GM12891 (cell line): ENCODE data around the gene HECTD4.

Experiments
- DNase-seq: peaks from one replicate; pipeline ENCODE4 v3.0.0; 2011; ENCODE audit warnings: low spot score; ENCODE audit not compliant: insufficient read length
- FAIRE-seq: peaks from 2 replicates; lab custom pipeline; 2011; peaks lifted over from hg19 to GRCh38; lab: Jason Lieb, UNC
- PAX5 ChIP-seq: IDR thresholded peaks from 2 replicates; pipeline ENCODE4 v1.6.1; 2011; ENCODE audit warnings: low read length, moderate library complexity, mild to moderate bottlenecking; ENCODE audit not compliant: insufficient read depth, severe bottlenecking
- POLR2A ChIP-seq: IDR thresholded peaks from 2 replicates; pipeline ENCODE4 v1.6.1; 2011; ENCODE audit warnings: low read depth, low read length, control low read depth
- POLR2AphosphoS5 ChIP-seq: IDR thresholded peaks from 2 replicates; pipeline ENCODE4 v1.6.1; 2011; ENCODE audit warnings: low read depth, low read length, control low read depth
- POU2F2 ChIP-seq: IDR thresholded peaks from 2 replicates; pipeline ENCODE4 v1.6.1; 2011; ENCODE audit warnings: low read depth, mild to moderate bottlenecking, control low read depth, low read length, moderate library complexity
- SPI1 ChIP-seq: IDR thresholded peaks from 2 replicates; pipeline ENCODE4 v1.6.1; 2011; ENCODE audit warnings: low read depth, low read length, control low read depth
- TAF1 ChIP-seq: IDR thresholded peaks from 2 replicates; pipeline ENCODE4 v1.6.1; 2011; ENCODE audit warnings: low read depth, low read length, control low read depth

Gene HECTD4

DNA sequence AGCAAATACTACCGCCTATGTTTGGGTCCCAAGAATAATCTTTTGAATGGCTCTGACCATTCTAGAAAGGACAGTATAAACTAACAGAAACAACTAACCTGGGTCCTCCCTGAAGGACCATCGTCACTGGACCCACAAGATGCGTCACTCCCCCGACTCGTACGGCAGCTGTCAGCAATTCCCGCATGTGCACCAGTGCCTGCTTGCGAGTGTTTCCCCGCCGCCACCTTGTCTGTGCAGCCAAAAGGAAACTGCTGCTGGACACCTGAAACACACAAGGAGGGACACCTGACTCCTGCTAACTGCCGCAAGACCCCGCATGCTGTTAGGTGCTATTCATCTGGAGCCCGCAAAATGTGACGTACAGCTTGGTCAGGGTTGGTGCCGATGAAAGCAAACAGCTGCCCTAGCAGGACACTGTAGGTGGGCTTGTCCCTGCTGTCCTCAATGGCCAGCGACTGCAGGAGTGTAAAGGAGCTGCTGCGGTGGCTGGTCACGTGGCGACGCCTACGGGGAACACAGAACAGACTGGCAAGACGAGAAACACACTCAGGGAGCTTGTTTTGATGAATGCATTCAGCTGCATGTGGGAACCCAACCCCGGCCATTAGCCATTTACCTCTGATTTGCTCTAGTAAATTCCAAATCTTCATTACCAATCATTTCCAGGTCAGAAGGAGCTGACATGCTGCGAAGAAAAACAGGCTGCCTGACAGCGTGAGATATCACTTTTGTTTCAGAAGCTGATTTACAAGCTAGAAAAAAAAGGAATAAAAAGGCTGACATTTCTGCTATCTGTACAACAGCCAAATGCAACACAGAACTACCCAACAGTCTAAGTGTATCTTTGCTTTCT lies 138.7 kb downstream of the HECTD4 start:
- FAIRE-seq (no peak), DNase-seq (no peak)
- TF ChIP-seq SPI1, result no peak
- TF ChIP-seq TAF1, result no peak
- TF ChIP-seq POLR2AphosphoS5, result no peak
- no peak for TF ChIP-seq POLR2A
- TF ChIP-seq PAX5, result no peak
- TF ChIP-seq POU2F2, result no peak

DNA sequence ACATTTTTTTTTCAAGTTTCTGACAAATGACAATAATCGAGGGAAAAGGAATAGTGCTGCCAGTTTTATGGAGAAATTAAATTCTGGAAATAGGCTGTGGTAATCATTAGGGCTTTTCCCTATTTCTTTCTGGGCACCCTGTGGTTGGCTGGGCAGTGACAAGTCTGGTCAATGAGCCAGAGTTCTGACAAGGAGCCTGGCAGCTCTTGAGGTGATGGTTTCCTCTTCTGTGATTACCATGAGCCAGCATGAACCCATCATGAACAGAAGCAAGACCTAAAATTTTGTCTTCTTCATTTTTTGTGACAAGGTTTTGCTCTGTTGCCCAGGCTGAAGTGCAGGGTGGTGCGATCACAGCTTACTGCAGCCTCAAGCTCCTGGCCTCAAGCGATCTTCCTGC lies 141.1 kb downstream of the HECTD4 start:
- no peak for DNase-seq
- no peak for FAIRE-seq
- TF ChIP-seq PAX5 (no peak), TAF1 (no peak), SPI1 (no peak), POU2F2 (no peak), POLR2AphosphoS5 (no peak), POLR2A (no peak)

DNA sequence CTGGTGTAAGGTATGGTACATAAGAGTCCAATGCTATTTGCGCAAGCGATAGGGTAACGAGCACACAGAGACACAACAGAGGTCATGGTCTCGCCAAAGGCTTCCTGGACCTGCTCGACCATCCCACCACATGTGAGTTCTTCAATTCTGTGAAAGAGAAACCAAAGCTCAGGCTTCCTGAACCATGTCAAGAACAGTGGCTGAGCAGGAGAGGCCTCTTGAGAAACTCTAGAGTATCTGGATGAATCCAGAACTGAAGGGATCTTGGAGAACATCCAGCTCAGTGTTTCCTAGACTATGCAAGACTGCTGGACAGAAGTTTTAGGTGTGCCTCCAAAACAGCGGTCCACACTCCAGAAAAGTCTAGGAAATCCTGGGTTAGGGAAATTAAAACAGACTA lies 142.3 kb downstream of the HECTD4 start:
- DNase-seq (no peak), FAIRE-seq (no peak)
- TF ChIP-seq PAX5, result no peak
- TF ChIP-seq TAF1, result no peak
- no peak for TF ChIP-seq POLR2A
- no peak for TF ChIP-seq SPI1
- no peak for TF ChIP-seq POLR2AphosphoS5
- TF ChIP-seq POU2F2, result no peak

DNA sequence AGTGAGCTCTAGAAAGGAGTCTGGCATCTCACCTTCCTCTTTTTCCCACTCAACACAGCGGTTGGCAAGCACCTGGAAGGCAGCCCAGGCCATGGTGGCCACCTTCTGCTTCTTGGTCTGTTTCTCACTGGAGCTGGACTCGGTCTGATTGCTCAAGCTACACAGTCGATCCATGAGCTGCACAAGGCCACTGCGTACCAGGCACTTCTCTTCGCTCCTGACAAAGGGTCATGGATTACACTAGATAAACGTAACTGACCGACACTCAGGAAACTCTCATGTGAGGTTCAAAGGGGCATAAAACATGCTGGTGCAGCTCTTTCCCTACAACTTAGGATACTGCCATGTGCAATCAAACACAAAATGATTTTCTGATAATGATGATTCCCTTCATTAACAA lies 143.2 kb downstream of the HECTD4 start:
- no peak for TF ChIP-seq TAF1
- TF ChIP-seq POLR2A, result no peak
- no peak for TF ChIP-seq SPI1
- no peak for TF ChIP-seq PAX5
- no peak for TF ChIP-seq POU2F2
- TF ChIP-seq POLR2AphosphoS5, result no peak
- no peak for DNase-seq
- no peak for FAIRE-seq

DNA sequence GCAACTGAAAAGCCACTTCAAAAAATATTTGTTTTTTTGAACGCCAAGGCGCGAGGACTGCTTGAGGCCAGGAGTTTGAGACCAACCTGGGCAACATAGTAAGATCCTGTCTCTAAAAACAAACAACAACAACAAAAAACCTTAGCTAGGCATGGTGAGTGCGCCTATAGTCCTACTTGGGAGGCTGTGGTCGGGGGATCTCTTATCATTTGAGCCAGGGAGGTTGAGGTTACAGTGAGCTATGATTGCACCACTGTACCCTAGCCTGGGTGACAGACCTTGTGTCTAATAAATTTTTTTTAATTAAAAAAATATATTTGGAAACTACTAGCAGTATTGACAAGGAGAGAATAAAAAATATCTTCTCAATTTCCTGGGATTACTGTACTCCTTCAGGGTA lies 143.8 kb downstream of the HECTD4 start:
- FAIRE-seq, result no peak
- no peak for DNase-seq
- TF ChIP-seq POLR2A (no peak), SPI1 (no peak), PAX5 (no peak), POU2F2 (no peak), POLR2AphosphoS5 (no peak), TAF1 (no peak)

DNA sequence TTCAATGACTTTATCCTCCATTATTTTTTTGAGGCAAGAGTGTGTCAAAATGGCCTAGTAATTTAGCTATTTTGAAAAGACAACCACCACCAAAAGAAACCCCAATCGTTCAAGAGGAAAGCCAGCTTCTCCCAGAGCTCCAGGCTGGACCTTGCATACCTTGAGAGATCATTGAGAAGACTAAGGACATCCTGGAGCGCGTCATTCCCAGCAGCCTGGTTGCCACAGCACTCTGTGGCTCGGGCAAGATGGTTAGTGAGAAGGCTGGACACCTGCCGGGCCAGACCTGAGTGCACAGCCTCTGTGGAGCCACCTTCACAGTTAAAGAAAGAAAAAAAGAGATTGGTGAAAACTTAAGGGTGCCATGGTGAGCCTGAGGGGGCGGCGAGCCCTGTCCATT lies 145.4 kb downstream of the HECTD4 start:
- no peak for DNase-seq
- FAIRE-seq, result no peak
- TF ChIP-seq POU2F2 (no peak), SPI1 (no peak), POLR2AphosphoS5 (no peak), TAF1 (no peak)

DNA sequence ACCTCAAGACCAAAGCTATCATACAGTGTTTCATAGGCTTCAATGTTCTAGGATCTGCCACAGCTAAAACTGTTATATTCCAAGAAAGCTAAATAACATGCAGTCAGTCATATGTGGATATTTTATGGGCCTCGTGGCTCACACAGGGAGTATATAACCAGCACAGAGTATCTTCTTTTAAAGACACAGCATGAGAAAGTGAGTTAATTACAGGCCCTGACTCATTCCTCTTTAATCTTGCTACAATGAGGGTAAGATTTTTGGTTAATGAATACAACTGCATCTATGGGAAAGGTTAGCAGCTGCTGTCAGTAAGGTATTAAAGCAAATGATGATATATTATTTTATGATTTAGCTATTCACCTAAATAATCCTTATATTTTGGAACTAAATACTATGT lies 145.8 kb downstream of the HECTD4 start:
- DNase-seq (no peak), FAIRE-seq (no peak)
- TF ChIP-seq POLR2AphosphoS5 (no peak), POLR2A (no peak), PAX5 (no peak), SPI1 (no peak), POU2F2 (no peak), TAF1 (no peak)

DNA sequence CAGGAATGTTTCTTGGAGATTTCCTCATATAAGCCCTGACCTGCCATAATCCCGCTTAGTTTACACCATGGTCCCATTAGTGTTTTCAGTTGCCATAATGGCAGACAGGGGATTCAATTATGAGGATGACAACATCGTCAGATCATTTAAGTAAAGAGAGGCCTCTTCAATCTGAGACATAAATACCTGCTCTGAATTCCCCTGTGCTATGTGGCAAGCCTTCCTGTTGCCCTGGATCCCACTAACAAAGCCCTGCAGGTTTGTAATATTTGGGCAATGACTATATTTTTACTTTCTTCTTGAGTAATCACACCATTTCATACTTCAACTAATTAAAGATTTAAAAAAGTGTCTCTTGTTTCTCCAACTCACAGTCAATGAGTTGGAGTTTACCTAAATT lies 147.9 kb downstream of the HECTD4 start:
- TF ChIP-seq POLR2AphosphoS5 (no peak), SPI1 (no peak), POU2F2 (no peak), TAF1 (no peak), POLR2A (no peak), PAX5 (no peak)
- DNase-seq, result no peak
- no peak for FAIRE-seq

DNA sequence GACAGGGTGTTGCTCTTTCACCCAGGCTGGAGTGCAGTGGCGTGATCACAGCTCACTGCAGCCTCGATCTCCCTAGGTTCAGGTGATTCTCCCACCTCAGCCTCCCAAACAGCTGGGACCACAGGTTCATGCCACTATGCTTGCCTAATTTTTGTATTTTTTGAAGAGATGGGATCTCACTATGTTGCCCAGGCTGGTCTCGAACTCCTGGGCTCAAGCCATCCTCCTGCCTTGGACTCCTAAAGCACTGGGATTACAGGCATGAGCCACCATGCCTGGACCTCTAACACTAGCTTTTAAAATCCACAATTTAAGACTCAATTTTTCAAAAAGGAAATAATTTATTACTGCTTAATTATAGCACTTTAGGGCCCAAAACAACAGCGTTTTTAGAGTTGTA lies 149.0 kb downstream of the HECTD4 start:
- TF ChIP-seq SPI1 (no peak), PAX5 (no peak), POU2F2 (no peak)

DNA sequence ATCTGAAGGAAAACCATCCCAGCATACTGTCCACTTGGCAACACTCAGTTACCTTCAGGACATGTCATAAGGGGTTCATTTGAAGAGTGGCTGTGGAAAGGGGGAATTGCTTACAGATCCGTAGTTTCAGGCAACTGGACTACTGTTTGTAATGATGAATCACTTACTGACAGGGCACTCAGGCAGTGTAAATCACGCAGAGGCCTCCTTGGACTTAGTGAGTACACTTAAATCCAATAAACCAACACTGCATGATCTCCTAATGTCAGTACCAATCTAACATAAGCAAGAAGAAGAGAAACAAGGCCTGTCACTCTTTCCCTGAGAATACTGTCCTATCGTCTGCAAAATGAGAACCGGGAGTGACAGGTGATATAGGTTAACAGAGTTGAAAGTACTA lies 152.1 kb downstream of the HECTD4 start:
- FAIRE-seq (no peak), DNase-seq (no peak)
- TF ChIP-seq POU2F2 (no peak), TAF1 (no peak), POLR2AphosphoS5 (no peak), PAX5 (no peak), POLR2A (no peak), SPI1 (no peak)

More for the DNA sequence above, 149.0 kb downstream of the HECTD4 start:
- FAIRE-seq, result no peak
- DNase-seq, result no peak
